Spleen (tissue), 7 donors: ENCODE measurements around the gene GPRASP1.

ENCODE experiments used
- POLR2A ChIP-seq, 3 donors: fragments of 450-650 bp; IDR thresholded peaks; one replicate each; pipeline ENCODE4 v1.5.1; 2017; ENCODE audit warnings: antibody characterized with exemption in 3 of 3, mild to moderate bottlenecking in 1 of 3
- POLR2AphosphoS5 ChIP-seq, 3 donors: sonication (generic); formaldehyde crosslinking; IDR thresholded peaks; one replicate each; pipeline ENCODE4 v1.5.1; 2017; ENCODE audit warnings: antibody characterized with exemption in 3 of 3
- TF ChIP-seq, protein P1 (sequence below), 11 experiments: fragments of 200-600 bp in 7 of 11; fragments of 450-650 bp in 4 of 11; sonication (generic) in 4 of 11; IDR thresholded peaks in 8 of 11; conservative IDR thresholded peaks in 3 of 11; 1 replicate in 7 of 11; 2 replicates in 4 of 11; pipeline versions ENCODE4 v1.4.0 to v1.8.0; 2016 to 2021; ENCODE audit warnings: antibody characterized with exemption in 11 of 11, inconsistent platforms in 4 of 11, mild to moderate bottlenecking in 1 of 11
- donor health status: DM: no; HTN: no; CAD: no; lungs with moderate emphysema.
- donor health status: DM: no; HTN: no; CAD: no.
- donor health status: DM: no; HTN: no; CAD: no.

DNA sequence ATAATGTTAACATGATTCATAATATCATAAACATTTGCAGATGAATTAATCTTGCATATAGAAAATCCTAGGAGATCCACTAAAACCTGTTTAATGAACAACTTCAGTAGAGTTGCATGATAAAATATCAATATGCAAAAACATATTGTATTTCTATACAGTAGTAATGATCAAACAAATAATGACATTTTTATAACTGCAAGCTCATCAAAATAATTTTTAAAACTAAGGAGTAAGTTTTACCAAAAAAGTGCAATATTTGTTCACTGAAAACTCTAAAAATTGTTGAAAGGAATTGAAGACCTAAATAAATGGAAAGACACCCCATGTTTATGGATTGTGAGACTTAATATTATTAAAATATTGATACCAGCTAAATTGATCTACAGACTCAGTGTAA is 45.0 kb downstream of the GPRASP1 start:
- TF ChIP-seq POLR2A (IDR thresholded peaks at IDR 0.05) (no peak), POLR2AphosphoS5 (IDR thresholded peaks at IDR 0.05) (no peak)
- TF ChIP-seq, protein P1, sequence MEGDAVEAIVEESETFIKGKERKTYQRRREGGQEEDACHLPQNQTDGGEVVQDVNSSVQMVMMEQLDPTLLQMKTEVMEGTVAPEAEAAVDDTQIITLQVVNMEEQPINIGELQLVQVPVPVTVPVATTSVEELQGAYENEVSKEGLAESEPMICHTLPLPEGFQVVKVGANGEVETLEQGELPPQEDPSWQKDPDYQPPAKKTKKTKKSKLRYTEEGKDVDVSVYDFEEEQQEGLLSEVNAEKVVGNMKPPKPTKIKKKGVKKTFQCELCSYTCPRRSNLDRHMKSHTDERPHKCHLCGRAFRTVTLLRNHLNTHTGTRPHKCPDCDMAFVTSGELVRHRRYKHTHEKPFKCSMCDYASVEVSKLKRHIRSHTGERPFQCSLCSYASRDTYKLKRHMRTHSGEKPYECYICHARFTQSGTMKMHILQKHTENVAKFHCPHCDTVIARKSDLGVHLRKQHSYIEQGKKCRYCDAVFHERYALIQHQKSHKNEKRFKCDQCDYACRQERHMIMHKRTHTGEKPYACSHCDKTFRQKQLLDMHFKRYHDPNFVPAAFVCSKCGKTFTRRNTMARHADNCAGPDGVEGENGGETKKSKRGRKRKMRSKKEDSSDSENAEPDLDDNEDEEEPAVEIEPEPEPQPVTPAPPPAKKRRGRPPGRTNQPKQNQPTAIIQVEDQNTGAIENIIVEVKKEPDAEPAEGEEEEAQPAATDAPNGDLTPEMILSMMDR (IDR thresholded peaks at IDR 0.05 in 8 of 11, conservative IDR thresholded peaks at IDR 0.05 in 3 of 11), result no peak
